NCI-H1694 treated with DMSO at 0.1 percent for 48 hours (cell line): ENCODE measurements around the gene RPS15A.
A peak's percentile ranks its signal among the peaks of the same experiment; 100 is the strongest.
"Not testable (repeated sequence)": the region's sequence is repeated elsewhere in the genome, so short reads cannot be mapped to it uniquely, and the experiment has no call there.

ENCODE experiments used
- DNase-seq: peaks from one replicate; lab custom pipeline; 2025; lab: John Stamatoyannopoulos, UW

Gene RPS15A

GRCh38 chr16:18796377-18796776 lies 6.2 kb upstream of the RPS15A start:
- DNase-seq = no peak

- DNase-seq = no peak
Measured at GRCh38 chr16:18792836-18793433, 2.8 kb upstream of the RPS15A start.

GRCh38 chr16:18789515-18789849 lies 652 bp downstream of the RPS15A start:
- DNase-seq = no peak

- no peak for DNase-seq
Measured at GRCh38 chr16:18788828-18789514, 1.2 kb downstream of the RPS15A start.

DNA sequence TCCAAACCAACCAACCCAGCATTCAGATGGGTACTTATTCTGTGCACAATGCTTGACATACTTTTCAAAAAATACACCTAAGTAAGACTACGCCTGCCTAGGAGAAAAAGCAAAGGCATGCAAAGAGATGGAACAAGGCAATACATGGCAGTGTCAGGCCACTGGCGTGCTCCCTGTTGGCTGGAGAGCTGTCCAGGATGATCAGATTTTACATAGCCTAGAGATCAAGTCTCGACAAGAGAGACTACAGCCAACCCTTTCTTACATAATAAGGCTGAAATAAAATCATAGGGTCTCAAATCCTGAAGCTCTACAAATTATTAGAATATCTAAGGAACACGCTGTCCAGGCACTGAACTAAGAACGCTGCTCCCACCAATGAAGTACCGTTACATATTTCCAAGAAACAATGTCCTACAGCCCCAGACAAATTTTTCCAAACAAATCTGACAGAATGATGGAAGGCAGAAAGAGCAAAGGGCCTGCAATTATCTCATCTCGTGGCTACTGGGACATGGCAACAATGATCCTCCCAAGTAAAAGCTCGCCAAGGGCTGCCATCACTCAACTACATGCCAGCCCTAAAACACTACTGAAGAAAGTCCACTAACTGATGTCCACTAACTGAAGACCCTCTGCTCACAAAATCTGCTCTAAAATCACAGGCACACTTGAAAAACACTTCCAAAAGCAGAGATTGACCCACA lies 5.1 kb downstream of the RPS15A start:
- no peak for DNase-seq

GRCh38 chr16:18783430-18784341 lies 6.4 kb downstream of the RPS15A start:
- DNase-seq = no peak

DNA sequence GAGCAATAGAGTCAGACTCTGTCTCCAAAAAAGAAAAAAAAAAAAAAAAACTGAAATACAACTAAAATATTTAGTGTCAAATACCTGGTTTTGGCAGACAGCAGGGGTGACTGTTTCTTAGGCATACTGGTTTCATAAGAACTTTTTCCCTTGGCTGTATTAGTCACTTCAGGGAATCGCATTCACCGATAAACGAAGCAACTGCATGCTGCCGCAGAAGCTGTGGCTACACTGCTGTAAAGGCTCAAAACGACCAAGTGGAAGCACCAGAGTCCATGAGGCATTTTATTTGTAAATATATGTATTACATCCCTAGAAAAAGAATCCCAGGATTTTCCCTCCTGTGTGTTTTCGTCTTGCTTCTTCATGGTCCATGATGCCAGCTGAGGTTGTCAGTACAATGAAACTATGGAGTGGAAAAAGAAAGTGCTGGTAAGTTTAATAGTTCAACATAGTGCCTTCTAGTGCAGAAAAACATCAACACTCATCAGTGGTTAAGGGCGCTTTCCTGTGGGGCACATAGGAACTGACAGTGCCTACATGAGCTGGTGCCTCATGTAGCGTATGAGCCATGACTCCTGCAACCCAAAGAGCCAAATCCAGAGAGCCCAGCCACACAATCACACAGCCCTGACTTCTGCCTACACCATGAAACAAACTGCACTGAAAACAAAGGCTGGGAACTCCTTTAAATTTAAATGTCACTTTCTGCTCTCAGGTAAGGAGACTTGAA lies 7.3 kb downstream of the RPS15A start:
- DNase-seq = no peak

- DNase-seq = not testable (repeated sequence)
Measured at GRCh38 chr16:18781232-18781631, 8.9 kb downstream of the RPS15A start.

GRCh38 chr16:18780460-18781026 lies 9.6 kb downstream of the RPS15A start:
- DNase-seq = not testable (repeated sequence)

GRCh38 chr16:18777664-18778063 lies 12.5 kb downstream of the RPS15A start:
- DNase-seq = not testable (repeated sequence)

DNA sequence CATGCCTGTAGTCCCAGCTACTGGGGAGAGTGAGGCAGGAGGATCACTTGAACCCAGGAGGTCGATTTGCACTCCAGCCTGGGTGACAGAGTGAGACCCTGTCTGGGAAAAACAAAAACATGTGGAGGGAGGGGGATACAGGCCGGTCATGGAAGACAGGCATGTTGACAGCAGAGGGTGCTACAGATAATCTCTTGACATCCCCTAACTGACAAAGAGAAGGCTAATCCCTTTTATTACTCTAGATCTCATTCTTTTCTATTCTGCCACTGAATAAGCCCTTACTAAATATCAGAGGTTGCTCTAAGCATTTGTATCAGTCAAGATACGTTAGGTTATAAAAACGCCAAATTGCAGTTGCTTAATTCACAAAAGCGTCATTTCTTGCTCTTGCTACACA lies 13.8 kb downstream of the RPS15A start:
- DNase-seq = not testable (repeated sequence)

DNA sequence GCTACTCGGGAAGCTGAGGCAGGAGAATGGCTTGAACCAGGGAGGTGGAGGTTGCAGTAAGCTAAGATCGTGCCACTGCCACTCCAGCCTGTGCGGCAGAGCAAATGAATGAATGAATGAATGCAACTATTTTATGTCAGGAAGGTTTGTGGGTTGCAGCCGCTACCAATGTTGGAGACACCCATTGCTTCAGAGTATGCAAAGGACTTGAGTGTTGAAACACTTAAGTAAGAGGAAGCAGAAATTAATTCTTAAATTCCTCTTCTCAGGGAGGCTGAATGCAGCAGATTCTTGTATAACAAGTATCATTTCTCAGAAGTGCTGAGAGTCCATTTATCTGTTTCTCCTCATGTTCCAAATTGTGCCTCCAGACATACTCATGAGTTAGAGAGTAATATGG lies 15.5 kb downstream of the RPS15A start:
- DNase-seq = not testable (repeated sequence)

DNA sequence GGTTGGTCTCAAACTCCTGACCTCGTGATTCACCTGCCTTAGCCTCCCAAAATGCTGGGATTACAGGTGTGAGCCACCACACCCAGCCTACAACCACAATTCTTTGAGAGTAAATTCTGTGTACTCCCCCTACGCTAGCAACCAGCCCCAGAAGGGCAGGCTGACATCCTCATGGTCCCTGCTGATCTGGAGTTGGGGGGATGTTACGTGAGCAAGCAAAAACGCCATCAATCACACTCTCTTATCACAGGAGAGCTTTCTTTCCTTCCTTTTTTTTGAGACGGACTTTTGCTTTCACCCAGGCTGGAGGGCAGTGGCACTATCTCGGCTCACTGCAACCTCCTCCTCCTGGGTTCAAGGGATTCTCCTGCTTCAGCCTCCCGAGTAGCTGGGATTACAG lies 18.0 kb downstream of the RPS15A start:
- DNase-seq = not testable (repeated sequence)

- DNase-seq = not testable (repeated sequence)
Measured at GRCh38 chr16:18770336-18770962, 19.7 kb downstream of the RPS15A start.

- peak; percentile 87 for DNase-seq
Measured at GRCh38 chr16:18767217-18767616, 22.9 kb downstream of the RPS15A start.

GRCh38 chr16:18762713-18763112 lies 27.4 kb downstream of the RPS15A start:
- DNase-seq = not testable (repeated sequence)

- DNase-seq = peak; percentile 12
Measured at GRCh38 chr16:18759598-18760520, 30.3 kb downstream of the RPS15A start.

- DNase-seq = not testable (repeated sequence)
Measured at GRCh38 chr16:18757960-18758660, 32.0 kb downstream of the RPS15A start.

DNA sequence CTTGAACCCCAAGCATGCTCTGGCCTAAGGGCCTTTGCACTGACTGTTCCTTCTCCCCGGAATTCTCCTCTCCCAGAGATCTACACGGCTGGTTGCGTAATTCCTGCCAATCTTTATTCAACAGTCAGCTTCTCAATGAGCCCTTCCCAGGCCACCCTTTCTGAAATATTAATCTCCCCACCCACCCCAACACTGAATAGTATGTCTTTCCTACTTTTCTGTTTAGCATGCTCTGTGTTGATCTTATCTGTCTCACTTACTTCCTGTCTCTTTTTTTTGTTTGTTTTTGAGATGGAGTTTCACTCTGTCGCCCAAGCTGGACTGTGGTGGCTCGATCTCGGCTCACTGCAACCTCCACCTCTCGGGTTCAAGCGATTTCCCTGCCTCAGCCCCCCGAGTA lies 33.5 kb downstream of the RPS15A start:
- not testable (repeated sequence) for DNase-seq
